ENCODE data around the gene STK33.

DNA sequence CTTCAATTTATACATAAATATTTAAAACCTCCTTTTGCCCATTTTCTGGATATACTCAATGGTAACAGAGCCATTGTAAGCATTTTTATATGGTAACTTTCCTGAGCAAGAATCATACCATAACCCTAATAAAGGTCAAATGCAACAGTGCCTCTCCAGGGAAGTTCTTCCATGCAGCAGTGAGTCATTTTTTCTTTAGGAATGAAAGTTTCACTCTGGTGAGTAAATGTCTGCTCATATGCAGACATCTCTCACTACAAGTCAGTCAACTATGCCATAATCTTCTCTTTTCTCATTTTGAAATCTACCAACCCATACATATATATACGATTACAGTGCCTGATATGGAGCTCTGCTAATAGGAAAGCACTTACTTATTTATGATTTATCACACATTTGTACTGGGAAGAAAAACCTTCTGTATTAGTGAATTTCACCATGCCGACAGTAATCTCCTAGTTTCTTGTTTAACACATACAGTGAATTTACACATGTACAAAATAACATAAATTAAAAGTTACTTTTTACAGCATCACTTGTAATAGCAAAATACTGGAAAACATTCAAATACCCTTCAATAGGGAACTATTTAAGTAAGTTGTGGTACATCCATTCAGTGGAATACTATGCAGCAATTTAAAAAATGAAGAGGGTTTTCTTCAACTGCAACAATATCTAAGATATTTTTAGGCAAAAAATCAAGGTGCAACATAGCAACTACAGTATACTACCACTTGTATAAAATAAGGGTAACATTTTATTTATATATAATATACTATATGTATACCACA lies 16.0 kb downstream of the STK33 start:
- TF ChIP-seq POLR2AphosphoS5 (IDR thresholded peaks at IDR 0.05; ENCODE audit: low read depth, low read length) = no peak
- TF ChIP-seq, protein P1, sequence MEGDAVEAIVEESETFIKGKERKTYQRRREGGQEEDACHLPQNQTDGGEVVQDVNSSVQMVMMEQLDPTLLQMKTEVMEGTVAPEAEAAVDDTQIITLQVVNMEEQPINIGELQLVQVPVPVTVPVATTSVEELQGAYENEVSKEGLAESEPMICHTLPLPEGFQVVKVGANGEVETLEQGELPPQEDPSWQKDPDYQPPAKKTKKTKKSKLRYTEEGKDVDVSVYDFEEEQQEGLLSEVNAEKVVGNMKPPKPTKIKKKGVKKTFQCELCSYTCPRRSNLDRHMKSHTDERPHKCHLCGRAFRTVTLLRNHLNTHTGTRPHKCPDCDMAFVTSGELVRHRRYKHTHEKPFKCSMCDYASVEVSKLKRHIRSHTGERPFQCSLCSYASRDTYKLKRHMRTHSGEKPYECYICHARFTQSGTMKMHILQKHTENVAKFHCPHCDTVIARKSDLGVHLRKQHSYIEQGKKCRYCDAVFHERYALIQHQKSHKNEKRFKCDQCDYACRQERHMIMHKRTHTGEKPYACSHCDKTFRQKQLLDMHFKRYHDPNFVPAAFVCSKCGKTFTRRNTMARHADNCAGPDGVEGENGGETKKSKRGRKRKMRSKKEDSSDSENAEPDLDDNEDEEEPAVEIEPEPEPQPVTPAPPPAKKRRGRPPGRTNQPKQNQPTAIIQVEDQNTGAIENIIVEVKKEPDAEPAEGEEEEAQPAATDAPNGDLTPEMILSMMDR (IDR thresholded peaks at IDR 0.05) = no peak
- TF ChIP-seq, protein P2, sequence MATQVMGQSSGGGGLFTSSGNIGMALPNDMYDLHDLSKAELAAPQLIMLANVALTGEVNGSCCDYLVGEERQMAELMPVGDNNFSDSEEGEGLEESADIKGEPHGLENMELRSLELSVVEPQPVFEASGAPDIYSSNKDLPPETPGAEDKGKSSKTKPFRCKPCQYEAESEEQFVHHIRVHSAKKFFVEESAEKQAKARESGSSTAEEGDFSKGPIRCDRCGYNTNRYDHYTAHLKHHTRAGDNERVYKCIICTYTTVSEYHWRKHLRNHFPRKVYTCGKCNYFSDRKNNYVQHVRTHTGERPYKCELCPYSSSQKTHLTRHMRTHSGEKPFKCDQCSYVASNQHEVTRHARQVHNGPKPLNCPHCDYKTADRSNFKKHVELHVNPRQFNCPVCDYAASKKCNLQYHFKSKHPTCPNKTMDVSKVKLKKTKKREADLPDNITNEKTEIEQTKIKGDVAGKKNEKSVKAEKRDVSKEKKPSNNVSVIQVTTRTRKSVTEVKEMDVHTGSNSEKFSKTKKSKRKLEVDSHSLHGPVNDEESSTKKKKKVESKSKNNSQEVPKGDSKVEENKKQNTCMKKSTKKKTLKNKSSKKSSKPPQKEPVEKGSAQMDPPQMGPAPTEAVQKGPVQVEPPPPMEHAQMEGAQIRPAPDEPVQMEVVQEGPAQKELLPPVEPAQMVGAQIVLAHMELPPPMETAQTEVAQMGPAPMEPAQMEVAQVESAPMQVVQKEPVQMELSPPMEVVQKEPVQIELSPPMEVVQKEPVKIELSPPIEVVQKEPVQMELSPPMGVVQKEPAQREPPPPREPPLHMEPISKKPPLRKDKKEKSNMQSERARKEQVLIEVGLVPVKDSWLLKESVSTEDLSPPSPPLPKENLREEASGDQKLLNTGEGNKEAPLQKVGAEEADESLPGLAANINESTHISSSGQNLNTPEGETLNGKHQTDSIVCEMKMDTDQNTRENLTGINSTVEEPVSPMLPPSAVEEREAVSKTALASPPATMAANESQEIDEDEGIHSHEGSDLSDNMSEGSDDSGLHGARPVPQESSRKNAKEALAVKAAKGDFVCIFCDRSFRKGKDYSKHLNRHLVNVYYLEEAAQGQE (IDR thresholded peaks at IDR 0.05; ENCODE audit: insufficient read depth in 1 of 2, low read depth in 2 of 2, low read length in 1 of 2) = no peak

Data from Panc1 (cell line).